Cardiac fibroblast (primary cell): ENCODE data around the gene PLPP4.
"Not testable (repeated sequence)": the region's sequence is repeated elsewhere in the genome, so short reads cannot be mapped to it uniquely, and the experiment has no call there.

Experiments used
- DNase-seq, 2 donors: peaks; one replicate each; pipeline versions ENCODE4 v3.0.0 to v3.0.0-alpha.2; 2010; ENCODE audit warnings: low read depth in 2 of 2
- H3K4me3 ChIP-seq, 2 donors: replicated peaks in 1 of 2; 1 replicate in 1 of 2; 2 replicates in 1 of 2; pipeline ENCODE4 v1.5.1; 2011; ENCODE audit warnings: low read depth in 2 of 2, low read length in 2 of 2, mild to moderate bottlenecking in 2 of 2, moderate library complexity in 1 of 2
- TF ChIP-seq, protein P1 (sequence below): IDR thresholded peaks from one replicate; pipeline ENCODE4 v1.5.1; 2011; ENCODE audit warnings: low read depth, mild to moderate bottlenecking, low read length, inconsistent platforms

PLPP4 gene

DNA sequence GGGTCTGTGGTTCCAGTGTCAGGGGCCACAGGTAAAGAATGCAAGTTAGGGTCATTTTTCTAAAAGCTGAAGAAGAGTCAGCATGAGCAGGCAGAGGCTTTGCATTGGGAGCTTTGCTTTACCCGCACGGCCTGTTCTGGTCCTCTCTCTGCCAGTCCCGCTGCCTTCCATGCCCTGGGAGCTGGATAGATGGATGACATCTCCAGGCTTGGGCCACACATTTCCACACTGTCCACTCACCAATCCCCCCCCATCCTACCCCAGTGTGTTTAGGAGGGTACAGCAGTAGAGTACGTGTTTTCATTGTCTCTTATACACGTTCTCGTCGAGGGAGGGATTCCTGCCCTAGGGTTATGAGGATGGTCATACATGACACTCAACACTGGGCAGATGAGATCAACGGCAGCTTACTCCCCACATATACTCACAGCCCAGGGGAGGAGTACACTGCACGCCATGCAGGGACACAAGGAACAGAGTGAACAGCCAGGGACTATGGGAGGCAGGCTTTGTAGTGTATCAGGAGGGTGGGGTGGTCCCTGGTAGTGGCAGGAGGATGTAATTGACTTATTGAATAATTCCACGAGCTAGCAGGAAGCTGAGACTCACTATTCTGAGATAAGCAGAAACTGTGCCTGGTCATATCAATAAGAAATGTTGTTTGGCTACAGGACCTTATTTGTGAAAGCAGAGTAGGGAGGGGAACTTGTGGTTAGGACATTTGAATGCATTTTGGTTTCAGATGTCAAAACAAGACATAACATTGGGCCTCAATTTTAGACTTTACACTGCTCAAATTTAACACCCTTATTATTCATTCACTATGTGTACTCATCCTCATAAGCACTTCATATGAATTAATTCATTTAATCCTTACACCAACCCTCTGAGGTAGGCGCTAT is 36.6 kb downstream of the PLPP4 start:
- TF ChIP-seq, protein P1, sequence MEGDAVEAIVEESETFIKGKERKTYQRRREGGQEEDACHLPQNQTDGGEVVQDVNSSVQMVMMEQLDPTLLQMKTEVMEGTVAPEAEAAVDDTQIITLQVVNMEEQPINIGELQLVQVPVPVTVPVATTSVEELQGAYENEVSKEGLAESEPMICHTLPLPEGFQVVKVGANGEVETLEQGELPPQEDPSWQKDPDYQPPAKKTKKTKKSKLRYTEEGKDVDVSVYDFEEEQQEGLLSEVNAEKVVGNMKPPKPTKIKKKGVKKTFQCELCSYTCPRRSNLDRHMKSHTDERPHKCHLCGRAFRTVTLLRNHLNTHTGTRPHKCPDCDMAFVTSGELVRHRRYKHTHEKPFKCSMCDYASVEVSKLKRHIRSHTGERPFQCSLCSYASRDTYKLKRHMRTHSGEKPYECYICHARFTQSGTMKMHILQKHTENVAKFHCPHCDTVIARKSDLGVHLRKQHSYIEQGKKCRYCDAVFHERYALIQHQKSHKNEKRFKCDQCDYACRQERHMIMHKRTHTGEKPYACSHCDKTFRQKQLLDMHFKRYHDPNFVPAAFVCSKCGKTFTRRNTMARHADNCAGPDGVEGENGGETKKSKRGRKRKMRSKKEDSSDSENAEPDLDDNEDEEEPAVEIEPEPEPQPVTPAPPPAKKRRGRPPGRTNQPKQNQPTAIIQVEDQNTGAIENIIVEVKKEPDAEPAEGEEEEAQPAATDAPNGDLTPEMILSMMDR: no peak
- no peak overlapping the region for H3K4me3 ChIP-seq
- DNase-seq: no peak

DNA sequence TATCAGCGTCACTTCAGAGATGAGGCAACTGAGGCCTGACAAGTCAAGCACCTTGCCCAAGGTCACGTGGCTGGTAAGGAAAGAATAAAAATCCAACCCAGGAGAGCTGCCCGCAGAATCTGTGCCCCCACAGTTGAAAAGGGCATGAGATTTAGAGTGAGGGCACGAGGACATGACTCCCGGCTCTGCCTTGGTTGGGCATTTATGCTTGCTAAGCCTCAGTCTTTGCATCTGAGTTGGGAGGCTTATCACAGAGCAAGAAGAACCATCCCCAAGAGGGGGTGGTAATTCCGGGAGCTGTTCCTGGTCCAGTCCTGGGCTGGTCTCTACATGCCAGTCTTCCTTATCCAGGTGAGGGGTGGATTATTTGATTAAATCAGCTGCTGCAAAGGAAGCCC is 37.3 kb downstream of the PLPP4 start:
- TF ChIP-seq, protein P1: no peak
- DNase-seq: no peak
- no peak overlapping the region for H3K4me3 ChIP-seq

DNA sequence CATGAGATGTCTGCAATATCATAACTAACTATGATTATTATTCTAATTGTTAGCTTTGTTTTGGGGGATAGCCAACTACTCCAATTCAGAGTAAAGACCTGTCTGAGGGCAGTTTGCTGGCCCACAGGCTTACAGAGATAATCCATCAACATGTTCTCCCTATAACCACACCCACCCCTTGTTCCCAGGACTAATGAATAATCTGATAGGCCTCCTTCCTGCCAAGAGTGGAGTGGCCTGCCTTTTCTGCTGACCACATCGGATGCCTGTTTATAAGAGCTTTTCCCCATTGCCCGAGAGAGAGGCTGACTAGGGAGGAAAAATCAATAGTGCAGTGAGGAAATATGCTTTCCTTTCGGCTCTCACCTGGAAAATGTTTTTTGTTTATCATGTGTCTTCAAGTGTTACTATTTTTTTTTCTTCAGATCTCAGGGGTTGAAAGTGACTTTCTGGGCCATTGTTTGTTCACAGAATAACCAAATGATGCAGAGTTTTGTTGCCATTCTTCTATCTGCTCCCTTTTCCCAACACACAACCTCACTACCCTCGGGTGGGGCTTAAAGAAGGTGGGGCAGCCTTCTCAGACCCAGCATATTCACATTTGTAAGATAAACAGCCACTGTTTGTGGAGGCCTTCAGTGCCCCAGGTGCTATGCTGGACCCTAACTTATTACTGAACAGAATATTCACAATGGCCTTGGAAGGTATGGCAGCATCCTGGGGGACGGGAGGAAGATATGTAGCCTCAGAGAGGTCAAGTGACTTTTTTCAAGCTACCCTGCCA is 38.4 kb downstream of the PLPP4 start:
- TF ChIP-seq, protein P1: no peak
- no peak overlapping the region for H3K4me3 ChIP-seq
- DNase-seq: no peak

DNA sequence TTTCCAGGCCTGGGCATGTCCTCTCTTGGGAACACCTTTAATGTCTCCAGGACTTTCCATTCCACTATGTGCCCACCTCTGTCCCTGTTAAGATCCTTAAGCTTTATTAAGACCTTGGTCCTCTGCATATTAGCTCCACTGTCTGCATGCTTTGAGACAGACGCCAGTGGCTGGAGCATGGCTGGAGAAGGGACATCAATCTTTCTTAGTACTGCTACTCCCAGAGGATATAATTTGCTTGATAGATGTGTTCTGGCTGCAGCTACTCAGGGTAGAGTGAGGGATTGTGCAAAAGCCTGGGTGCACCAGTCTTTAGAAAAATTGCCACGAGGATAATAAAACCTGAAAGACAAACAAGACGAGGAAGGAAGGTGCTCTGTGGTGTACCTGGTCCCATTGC is 42.9 kb downstream of the PLPP4 start:
- TF ChIP-seq, protein P1: no peak
- DNase-seq: no peak
- H3K4me3 ChIP-seq: no peak overlapping the region

DNA sequence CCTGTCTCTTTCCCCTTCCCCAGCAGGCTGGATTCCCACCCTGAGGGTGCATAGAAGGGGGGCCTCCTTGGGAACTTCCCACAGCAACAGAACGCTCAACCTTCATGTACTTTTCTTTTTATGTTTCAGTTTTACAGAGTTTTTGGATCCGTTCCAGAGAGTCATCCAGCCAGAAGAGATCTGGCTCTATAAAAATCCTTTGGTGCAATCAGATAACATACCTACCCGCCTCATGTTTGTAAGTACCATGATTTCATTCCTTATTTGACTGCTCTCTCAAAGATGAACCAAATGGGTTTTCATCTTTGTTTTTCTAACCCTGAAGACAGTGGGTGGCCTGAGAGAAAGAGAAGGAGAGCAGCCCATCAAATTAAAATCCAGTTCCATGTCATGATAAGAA is 46.7 kb downstream of the PLPP4 start:
- TF ChIP-seq, protein P1: no peak
- no peak overlapping the region for H3K4me3 ChIP-seq
- DNase-seq: no peak

DNA sequence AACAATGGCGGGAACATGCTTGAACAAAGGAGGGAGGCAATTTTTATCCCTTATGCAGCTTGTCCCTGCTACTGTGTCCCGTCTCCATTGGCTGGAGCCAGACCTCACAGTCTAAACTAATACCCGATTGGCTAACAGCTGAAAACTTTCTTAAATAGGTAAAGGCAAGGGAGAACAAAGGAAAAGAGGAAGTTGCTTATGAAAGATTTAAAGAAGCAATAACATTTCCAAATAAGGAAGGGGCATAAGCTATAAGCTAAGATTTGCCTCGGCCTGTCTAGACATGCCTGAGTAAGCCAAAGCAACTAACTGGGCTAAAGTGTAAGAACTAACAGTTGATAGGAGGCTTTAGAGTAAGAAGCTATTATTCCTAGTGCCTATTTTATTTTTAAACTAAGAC is 47.2 kb downstream of the PLPP4 start:
- DNase-seq: peak in 1 of 2 donors; percentile 38
- not testable (repeated sequence) for H3K4me3 ChIP-seq

DNA sequence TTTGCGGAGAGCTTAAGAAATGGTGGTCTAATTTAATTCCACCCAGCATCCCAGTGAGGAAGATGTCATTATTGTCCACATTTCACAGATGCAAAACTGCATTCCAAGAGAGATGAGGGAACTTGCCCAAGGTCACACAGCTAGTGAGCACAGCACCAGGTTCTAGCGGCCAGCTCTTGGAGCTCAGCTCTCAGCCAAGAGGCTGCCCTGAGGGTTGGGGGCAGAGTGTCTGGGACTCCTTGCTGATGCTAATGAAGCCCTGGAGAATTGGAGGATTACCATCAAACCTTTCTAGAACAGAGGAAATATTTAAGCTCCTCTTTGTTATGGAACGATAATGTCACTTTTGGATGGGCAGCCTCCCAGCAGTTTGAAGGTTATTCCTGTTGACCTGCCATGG is 48.0 kb downstream of the PLPP4 start:
- H3K4me3 ChIP-seq: no peak overlapping the region
- TF ChIP-seq, protein P1: no peak
- DNase-seq: no peak
